ENCODE data around the gene YEATS2.

DNA sequence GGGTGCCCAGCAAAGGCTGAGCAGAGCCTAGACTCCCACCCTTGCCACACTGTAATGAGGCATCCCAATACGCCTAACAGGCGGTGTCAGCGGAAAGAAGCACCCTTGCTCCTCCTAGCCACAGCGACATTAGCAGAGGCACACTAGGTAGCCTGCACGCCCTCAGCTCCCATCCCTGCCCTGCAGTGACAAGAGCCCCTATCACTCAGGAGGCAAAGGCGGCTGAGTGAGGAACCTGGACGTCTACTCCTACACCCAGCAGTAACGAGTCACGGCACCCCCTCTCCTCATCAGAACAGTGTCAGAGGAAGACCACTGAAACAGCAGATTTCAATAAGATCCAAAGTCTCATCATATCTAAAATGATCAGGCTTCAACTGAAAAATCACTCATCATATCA is 139.8 kb downstream of the YEATS2 start:
- no peak for TF ChIP-seq POLR2A (IDR thresholded peaks at IDR 0.05)
- TF ChIP-seq, protein P1, sequence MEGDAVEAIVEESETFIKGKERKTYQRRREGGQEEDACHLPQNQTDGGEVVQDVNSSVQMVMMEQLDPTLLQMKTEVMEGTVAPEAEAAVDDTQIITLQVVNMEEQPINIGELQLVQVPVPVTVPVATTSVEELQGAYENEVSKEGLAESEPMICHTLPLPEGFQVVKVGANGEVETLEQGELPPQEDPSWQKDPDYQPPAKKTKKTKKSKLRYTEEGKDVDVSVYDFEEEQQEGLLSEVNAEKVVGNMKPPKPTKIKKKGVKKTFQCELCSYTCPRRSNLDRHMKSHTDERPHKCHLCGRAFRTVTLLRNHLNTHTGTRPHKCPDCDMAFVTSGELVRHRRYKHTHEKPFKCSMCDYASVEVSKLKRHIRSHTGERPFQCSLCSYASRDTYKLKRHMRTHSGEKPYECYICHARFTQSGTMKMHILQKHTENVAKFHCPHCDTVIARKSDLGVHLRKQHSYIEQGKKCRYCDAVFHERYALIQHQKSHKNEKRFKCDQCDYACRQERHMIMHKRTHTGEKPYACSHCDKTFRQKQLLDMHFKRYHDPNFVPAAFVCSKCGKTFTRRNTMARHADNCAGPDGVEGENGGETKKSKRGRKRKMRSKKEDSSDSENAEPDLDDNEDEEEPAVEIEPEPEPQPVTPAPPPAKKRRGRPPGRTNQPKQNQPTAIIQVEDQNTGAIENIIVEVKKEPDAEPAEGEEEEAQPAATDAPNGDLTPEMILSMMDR (IDR thresholded peaks at IDR 0.05) = no peak
